GM13977 (cell line): ENCODE measurements around the gene UNC13D.

Experiments
- DNase-seq: peaks from one replicate; pipeline ENCODE4 v3.0.0; 2012; ENCODE audit warnings: low spot score
- in situ Hi-C: fragments of 300-500 bp; cut with MboI; formaldehyde crosslinking; loops from one replicate; pipeline ENCODE4 v1.12.0; 2022; ENCODE audit warnings: low sequenced_read_pairs, low pct_unique_long_range_greater_than_20kb, mixed read lengths, inconsistent platforms; ENCODE audit not compliant: unreplicated experiment
- TF ChIP-seq, protein P1 (sequence below): IDR thresholded peaks from 2 replicates; pipeline ENCODE4 v1.5.1; 2012; ENCODE audit warnings: mild to moderate bottlenecking, control low read depth; ENCODE audit not compliant: insufficient read depth; ENCODE audit errors: extremely low read depth, missing control alignments

Gene UNC13D

DNA sequence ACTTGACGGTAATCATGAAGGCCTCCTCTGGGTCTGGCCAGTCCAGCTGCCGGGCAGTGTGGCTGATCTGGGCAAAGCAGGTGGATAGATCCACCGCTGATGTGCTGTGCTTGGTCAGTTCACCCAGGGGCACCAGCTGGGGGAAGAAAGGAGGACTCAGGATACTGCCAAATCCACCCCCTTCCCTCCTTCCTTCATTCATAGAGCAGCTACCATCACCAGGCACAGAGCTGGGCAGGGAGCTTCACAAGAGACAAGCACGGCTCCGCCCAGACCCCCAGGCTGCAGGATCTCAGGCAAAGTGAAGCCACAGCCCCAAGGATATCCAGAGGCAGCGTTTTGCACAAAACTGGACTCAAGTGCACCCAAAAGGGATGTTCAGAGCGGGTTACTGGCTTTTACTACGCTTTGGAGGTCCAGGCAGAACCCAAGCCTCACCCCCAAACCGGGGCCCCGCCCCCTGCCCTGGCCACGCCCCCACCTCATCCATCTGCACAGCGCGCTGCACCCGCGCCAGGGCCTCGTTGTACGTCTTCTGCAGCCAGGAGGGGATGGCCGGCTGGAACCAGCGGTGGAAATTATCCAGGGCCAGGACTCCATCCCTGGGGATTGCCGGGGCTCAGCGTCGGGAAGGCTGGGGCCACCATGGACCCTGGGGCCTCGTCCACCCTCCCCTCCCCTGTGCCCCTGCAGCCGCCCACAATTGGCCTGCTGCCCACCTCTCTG is 9.1 kb downstream of the UNC13D start:
- TF ChIP-seq, protein P1, sequence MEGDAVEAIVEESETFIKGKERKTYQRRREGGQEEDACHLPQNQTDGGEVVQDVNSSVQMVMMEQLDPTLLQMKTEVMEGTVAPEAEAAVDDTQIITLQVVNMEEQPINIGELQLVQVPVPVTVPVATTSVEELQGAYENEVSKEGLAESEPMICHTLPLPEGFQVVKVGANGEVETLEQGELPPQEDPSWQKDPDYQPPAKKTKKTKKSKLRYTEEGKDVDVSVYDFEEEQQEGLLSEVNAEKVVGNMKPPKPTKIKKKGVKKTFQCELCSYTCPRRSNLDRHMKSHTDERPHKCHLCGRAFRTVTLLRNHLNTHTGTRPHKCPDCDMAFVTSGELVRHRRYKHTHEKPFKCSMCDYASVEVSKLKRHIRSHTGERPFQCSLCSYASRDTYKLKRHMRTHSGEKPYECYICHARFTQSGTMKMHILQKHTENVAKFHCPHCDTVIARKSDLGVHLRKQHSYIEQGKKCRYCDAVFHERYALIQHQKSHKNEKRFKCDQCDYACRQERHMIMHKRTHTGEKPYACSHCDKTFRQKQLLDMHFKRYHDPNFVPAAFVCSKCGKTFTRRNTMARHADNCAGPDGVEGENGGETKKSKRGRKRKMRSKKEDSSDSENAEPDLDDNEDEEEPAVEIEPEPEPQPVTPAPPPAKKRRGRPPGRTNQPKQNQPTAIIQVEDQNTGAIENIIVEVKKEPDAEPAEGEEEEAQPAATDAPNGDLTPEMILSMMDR = no peak
- peak; percentile 29 for DNase-seq
- in situ Hi-C loops = no loop called here

DNA sequence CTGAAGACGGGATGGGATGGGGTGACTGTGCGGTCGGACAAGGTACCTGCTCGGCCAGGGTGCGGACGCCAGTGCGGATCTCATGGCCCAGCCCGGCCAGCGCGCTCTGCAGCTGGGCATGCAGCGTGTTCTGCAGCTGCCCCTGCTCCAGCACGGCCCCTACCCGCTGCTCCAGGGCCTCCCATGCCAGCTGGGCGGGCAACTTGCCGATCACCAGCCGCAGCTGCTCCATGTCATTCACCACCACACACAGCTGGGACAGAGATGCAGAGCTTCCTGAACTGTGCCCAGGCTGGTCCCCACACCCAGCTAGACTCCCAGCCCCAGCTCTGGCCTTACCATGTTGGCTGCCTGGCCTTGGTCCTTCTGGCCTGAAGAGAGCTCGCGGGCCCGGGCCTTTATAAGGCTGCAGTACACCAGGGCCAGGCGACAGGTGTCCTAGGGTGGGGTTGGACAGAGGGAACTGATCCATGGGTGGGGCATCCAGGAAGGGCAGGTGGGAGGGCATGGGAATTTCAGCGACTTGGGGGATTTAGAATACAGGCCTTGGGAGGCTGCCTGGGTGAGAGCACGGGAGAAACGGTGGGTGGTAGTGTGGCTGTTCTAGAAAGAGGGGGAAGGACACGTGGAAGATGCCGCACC is 9.8 kb downstream of the UNC13D start:
- TF ChIP-seq, protein P1 = no peak
- DNase-seq = peak; percentile 30
- in situ Hi-C loops = no loop called here

DNA sequence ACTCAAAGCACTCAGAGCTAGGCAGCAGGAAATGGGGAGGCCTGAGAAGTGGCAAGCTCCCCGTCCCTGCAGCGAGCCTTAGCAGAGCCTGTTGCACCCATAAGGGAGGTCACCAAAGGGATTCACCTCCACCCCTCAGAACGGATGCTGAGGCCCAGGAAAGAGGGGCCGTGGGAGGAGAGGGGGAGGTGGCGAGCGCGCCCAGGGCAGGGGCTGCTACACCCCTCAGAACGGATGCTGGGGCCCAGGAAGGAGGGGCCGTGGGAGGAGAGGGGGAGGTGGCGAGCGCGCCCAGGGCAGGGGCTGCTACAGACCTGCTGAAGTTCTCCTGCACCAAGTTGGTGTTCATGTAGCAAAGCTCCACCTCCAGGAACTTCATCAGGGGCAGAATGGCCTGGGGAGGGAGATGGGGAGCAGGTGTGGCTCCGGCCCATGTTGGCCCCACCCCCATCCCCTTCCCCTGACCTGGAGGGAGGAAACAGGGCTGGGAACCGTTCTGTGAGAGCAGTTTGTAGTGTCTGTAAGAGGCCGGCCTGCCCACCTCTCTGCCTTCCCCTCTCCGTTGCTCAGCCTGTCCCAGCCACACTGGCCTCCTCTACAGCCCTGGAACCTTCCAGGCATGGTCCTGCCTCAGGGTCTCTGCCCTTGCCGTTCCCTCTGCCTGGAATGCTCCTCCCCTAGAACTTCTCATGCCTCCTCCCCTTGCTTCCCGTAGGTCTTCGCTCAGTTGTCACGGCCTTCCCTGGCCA is 11.4 kb downstream of the UNC13D start:
- peak; percentile 51 for DNase-seq

DNA sequence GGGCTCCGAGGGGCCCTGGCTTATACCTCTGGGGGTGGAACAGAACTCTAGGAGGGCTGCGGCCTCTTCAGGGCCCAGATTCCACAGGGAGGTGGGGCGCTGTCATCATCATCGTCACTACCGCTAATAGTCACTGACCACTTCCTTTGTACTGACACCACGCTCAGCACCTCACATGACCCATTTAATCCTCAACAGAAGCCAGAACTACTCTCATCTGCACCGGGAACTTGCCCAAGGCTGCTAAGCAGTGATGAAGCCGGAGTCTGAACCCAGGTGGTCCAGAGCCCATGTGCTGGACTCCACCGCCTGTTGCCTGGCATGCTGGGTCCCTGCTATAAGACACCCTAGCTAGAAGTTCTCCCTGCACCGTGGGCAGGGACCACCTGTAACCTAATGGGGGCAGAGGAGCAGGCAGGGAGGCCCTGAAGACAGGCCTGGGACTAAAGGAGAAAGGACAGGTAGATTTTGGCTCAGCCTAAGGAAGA is 12.0 kb downstream of the UNC13D start:
- peak; percentile 52 for DNase-seq
- in situ Hi-C loops = no loop called here
- TF ChIP-seq, protein P1 = no peak

More for the DNA sequence above, 11.4 kb downstream of the UNC13D start:
- TF ChIP-seq, protein P1 = no peak
- in situ Hi-C loops = no loop called here

DNA sequence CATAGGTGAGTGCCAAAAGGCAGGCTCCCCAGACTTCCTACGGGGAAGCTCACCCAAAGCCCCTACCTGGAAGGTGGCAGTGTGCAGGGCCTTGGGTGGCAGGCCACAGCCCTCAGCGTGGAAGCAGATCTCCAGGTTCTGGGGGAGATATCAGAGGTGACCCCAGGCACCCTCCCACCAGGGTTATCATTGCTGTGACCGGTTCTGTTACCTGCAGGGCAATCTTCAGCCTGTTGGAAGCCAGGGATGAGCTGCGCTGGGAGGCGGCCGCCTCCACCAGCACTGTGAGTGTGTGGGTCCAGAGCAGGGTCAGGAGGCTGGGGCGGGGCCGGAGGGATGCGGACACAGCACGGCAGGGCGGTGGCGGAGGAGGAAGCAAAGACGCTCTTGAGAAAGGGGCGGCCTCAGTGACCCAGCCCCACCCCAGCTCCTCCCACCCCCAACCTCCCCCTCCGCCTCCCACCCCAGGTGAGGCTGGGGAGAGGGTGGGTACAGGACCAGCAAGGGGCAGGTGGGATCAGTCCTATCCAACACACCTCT is 13.1 kb downstream of the UNC13D start:
- in situ Hi-C loops = no loop called here
- TF ChIP-seq, protein P1 = no peak
- no peak for DNase-seq
